GM18517 (cell line): Measurements from ENCODE around the gene NRXN2.

ENCODE experiments used
- ATAC-seq: cut with Tn5 transposase; IDR thresholded peaks from one replicate; pipeline ENCODE4 v1.9.1; 2021; ENCODE audit warnings: mild to moderate bottlenecking, moderate library complexity; ENCODE audit not compliant: unreplicated experiment

The NRXN2 gene

GRCh38 chr11:64654439-64654838 is 68.6 kb downstream of the NRXN2 start:
- ATAC-seq, result no peak

- no peak for ATAC-seq
Observed at GRCh38 chr11:64653388-64653973, 69.5 kb downstream of the NRXN2 start.

GRCh38 chr11:64652586-64653387 is 70.2 kb downstream of the NRXN2 start:
- no peak for ATAC-seq

- ATAC-seq, result no peak
Observed at GRCh38 chr11:64650923-64651523, 72.0 kb downstream of the NRXN2 start.

- no peak for ATAC-seq
Observed at GRCh38 chr11:64649291-64649697, 73.7 kb downstream of the NRXN2 start.

GRCh38 chr11:64648551-64648950 is 74.4 kb downstream of the NRXN2 start:
- ATAC-seq, result no peak

GRCh38 chr11:64647019-64647779 is 75.8 kb downstream of the NRXN2 start:
- ATAC-seq, result no peak

GRCh38 chr11:64644647-64645275 is 78.2 kb downstream of the NRXN2 start:
- no peak for ATAC-seq

GRCh38 chr11:64643920-64644646 is 78.9 kb downstream of the NRXN2 start:
- no peak for ATAC-seq

GRCh38 chr11:64643256-64643881 is 79.6 kb downstream of the NRXN2 start:
- no peak for ATAC-seq

GRCh38 chr11:64642871-64643255 is 80.1 kb downstream of the NRXN2 start:
- no peak for ATAC-seq

- ATAC-seq, result no peak
Observed at GRCh38 chr11:64642418-64642735, 80.6 kb downstream of the NRXN2 start.

- no peak for ATAC-seq
Observed at GRCh38 chr11:64641596-64642417, 81.2 kb downstream of the NRXN2 start.

- no peak for ATAC-seq
Observed at GRCh38 chr11:64639885-64640284, 83.1 kb downstream of the NRXN2 start.

GRCh38 chr11:64638829-64639228 is 84.2 kb downstream of the NRXN2 start:
- no peak for ATAC-seq

GRCh38 chr11:64638018-64638665 is 84.9 kb downstream of the NRXN2 start:
- ATAC-seq, result no peak

GRCh38 chr11:64637334-64638017 is 85.5 kb downstream of the NRXN2 start:
- ATAC-seq, result no peak

- ATAC-seq, result no peak
Observed at GRCh38 chr11:64633555-64634159, 89.3 kb downstream of the NRXN2 start.
